Immature natural killer cell (primary cell): ENCODE results near the gene GATAD1. TPM values are rescaled to one million over a fixed set of nuclear protein-coding genes. Genes with fewer than 3 reads are reported as not detected.
"Not testable (repeated sequence)": the region's sequence is repeated elsewhere in the genome, so short reads cannot be mapped to it uniquely, and the experiment has no call there.

Experiments
- DNase-seq, 3 donors: peaks; one replicate each; pipeline ENCODE4 v3.0.0; 2022; ENCODE audit warnings: mixed read lengths in 1 of 3
- H3K27ac Mint-ChIP-seq, 6 donors: one replicate each; pipeline ENCODE4 v1.8.0; 2020; ENCODE audit warnings: mixed read lengths in 6 of 6, mild to moderate bottlenecking in 5 of 6, inconsistent platforms in 4 of 6, moderate library complexity in 3 of 6
- H3K27me3 Mint-ChIP-seq, 3 donors: one replicate each; pipeline ENCODE4 v1.8.0; 2020 to 2021; ENCODE audit warnings: low read depth in 3 of 3, mild to moderate bottlenecking in 3 of 3, mixed read lengths in 3 of 3, moderate library complexity in 3 of 3, inconsistent platforms in 1 of 3
- H3K36me3 Mint-ChIP-seq, 3 donors: one replicate each; pipeline ENCODE4 v1.8.0; 2020; ENCODE audit warnings: mixed read lengths in 3 of 3, inconsistent platforms in 2 of 3, mild to moderate bottlenecking in 2 of 3
- H3K4me1 Mint-ChIP-seq, 2 donors: one replicate each; pipeline ENCODE4 v1.8.0; 2020; ENCODE audit warnings: inconsistent platforms in 2 of 2, mild to moderate bottlenecking in 2 of 2, mixed read lengths in 2 of 2, moderate library complexity in 1 of 2
- H3K4me3 Mint-ChIP-seq, 5 donors: one replicate each; pipeline ENCODE4 v1.8.0; 2020; ENCODE audit warnings: mild to moderate bottlenecking in 5 of 5, mixed read lengths in 5 of 5, inconsistent platforms in 3 of 5, moderate library complexity in 3 of 5
- H3K9me3 Mint-ChIP-seq, 6 donors: one replicate each; pipeline ENCODE4 v1.8.0; 2020; ENCODE audit warnings: mild to moderate bottlenecking in 6 of 6, mixed read lengths in 6 of 6, inconsistent platforms in 4 of 6, moderate library complexity in 3 of 6
- polyA plus RNA-seq, 3 donors: library from polyadenylated mRNA; unstranded; fragments of 300-500 nt; fragmentation: Illumina TruSeq; gene quantifications; one replicate each; pipeline ENCODE4 v1.2.3, GENCODE V29; 2021

The GATAD1 gene
- polyA plus RNA-seq, 3 donors from 2014 or later = 9.3 to 15.0 (median 12.2) TPM

DNA sequence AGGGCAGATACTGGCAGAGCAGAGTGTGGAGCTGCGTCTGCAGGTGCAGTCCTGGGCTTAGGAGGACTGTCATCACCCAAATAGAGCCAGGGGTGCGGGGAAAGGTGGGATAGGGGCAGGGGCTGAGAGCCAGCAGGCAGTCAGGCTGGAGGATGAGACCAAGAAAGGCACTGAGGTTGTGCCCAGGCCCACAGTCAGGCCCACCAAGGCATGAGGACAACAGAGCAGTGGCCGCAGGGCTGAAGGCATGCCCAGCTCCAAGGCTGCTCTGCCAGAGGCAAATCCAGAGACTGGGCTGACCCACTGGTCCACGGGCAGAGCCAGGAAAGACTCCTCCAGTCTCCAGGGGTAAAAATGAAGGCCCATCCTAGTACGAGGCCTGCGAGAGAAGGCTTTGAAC is 24.4 kb upstream of the GATAD1 start:
- DNase-seq = no peak
- H3K27ac Mint-ChIP-seq = no peak overlapping the region
- H3K27me3 Mint-ChIP-seq = peaks cover 3 to 15% (median 12%) of the 10 kb centered on the region in 3 donors
- H3K36me3 Mint-ChIP-seq = no peaks in the 10 kb centered on the region
- peaks cover 6 to 12% of the 10 kb centered on the region in 2 donors for H3K4me1 Mint-ChIP-seq
- no peak overlapping the region for H3K4me3 Mint-ChIP-seq
- no peaks in the 10 kb centered on the region for H3K9me3 Mint-ChIP-seq

DNA sequence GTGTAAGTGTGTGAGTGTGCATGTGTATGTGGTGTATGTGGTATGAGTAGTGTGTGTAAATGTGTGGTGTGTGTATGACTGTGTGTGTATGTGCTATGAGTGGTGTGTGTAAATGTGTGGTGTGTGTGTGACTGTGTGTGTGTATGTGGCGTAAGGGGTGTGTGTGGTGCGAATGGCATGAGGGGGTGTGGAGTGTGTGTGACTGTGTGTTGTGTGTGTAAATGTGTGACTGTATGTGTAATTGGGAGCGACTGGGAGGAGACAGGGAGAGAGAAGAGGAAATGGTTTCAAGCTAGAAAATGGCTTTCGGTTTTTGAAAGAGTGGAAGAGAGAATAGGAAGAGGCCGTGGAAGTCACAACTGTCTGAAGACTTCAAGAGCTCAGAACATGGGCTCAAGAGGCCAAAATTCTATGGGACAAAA is 23.6 kb upstream of the GATAD1 start:
- Mint-ChIP-seq H3K27ac (peak overlapping the region in 1 of 6 donors; percentile 52), H3K27me3 (peaks cover 3 to 15% (median 12%) of the 10 kb centered on the region in 3 donors), H3K36me3 (no peaks in the 10 kb centered on the region), H3K4me1 (peaks cover 6 to 12% of the 10 kb centered on the region in 2 donors), H3K4me3 (peak overlapping the region; percentile 4 to 67 (median 19)), H3K9me3 (no peaks in the 10 kb centered on the region)
- DNase-seq = no peak

DNA sequence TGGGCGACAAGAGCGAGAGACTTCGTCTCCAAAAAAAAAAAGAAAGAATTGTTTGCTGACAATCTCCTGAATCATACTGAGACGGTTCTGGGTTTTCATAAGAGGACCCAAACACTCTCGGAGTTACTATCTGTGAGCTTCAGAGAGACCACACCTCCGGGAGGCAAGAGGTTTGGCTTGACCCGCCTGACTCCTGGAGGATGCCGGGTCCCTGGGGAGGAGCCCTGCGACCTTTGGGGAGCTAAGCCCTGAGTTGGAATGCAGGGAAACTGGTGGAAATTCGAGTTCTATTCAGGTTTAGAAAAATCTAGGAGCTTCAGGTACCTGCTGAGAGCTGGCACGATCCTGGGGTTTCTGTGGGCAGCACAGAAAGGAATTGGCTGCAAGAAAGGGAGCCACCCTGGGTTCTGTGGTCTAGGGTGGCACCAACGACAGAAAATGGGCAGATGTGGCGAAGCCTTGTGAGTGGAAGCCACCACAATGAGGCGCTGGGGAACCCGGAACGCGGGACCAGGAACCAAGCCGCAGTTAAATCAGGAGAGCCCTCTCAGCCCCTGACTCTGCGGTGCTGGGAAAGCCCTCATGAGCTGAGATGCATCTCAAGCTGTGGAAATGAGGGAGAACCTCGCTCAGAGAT is 21.9 kb upstream of the GATAD1 start:
- no peaks in the 10 kb centered on the region for H3K9me3 Mint-ChIP-seq
- peak overlapping the region in 1 of 5 donors; percentile 4 for H3K4me3 Mint-ChIP-seq
- H3K4me1 Mint-ChIP-seq = peaks cover 6 to 12% of the 10 kb centered on the region in 2 donors
- no peak for DNase-seq
- no peak overlapping the region for H3K27ac Mint-ChIP-seq
- peaks cover 5 to 13% (median 12%) of the 10 kb centered on the region in 3 donors for H3K27me3 Mint-ChIP-seq
- no peaks in the 10 kb centered on the region for H3K36me3 Mint-ChIP-seq

GRCh38 chr7:92427193-92427592 is 20.1 kb upstream of the GATAD1 start:
- H3K27me3 Mint-ChIP-seq = peaks cover 5 to 15% (median 7%) of the 10 kb centered on the region in 3 donors
- H3K27ac Mint-ChIP-seq = no peak overlapping the region
- H3K4me3 Mint-ChIP-seq = no peak overlapping the region
- H3K4me1 Mint-ChIP-seq = peaks cover 6 to 12% of the 10 kb centered on the region in 2 donors
- H3K9me3 Mint-ChIP-seq = no peaks in the 10 kb centered on the region
- H3K36me3 Mint-ChIP-seq = no peaks in the 10 kb centered on the region
- DNase-seq = no peak

- H3K4me1 Mint-ChIP-seq = no peaks in the 10 kb centered on the region
Measured at GRCh38 chr7:92432299-92432946, 14.9 kb upstream of the GATAD1 start.

DNA sequence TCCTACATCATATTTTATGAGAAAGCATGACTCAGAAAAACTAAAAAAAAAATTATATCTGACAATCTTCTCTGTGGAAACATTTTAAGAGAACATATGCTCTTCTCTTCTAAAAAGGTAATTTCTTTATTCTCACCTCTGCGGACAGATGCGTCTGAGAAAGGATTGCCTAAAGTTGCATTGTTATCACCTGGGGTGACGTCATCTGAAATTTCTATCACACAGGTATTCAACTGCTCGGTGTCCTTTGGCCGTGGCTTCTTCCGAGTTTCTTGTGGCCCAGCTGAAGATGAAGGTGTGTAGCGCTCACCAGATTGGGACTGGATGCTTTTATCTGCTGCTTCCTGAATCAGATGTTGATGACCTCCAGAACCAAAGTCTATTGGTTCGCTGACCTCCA is 14.3 kb upstream of the GATAD1 start:
- Mint-ChIP-seq H3K27ac (no peak overlapping the region), H3K36me3 (no peaks in the 10 kb centered on the region), H3K4me1 (no peaks in the 10 kb centered on the region), H3K27me3 (peaks cover 0 to 16% (median 2%) of the 10 kb centered on the region in 3 donors), H3K9me3 (no peaks in the 10 kb centered on the region), H3K4me3 (no peak overlapping the region)
- no peak for DNase-seq

More at GRCh38 chr7:92432299-92432946, 14.9 kb upstream of the GATAD1 start:
- DNase-seq = no peak
- no peak overlapping the region for H3K4me3 Mint-ChIP-seq
- no peak overlapping the region for H3K27ac Mint-ChIP-seq
- no peaks in the 10 kb centered on the region for H3K36me3 Mint-ChIP-seq
- peaks cover 0 to 16% (median 2%) of the 10 kb centered on the region in 3 donors for H3K27me3 Mint-ChIP-seq
- no peaks in the 10 kb centered on the region for H3K9me3 Mint-ChIP-seq

- peaks cover 0 to 13% (median 2%) of the 10 kb centered on the region in 3 donors for H3K27me3 Mint-ChIP-seq
- no peaks in the 10 kb centered on the region for H3K36me3 Mint-ChIP-seq
- H3K27ac Mint-ChIP-seq = no peak overlapping the region
- H3K9me3 Mint-ChIP-seq = no peaks in the 10 kb centered on the region
- no peak for DNase-seq
- no peak overlapping the region for H3K4me3 Mint-ChIP-seq
- H3K4me1 Mint-ChIP-seq = no peaks in the 10 kb centered on the region
Measured at GRCh38 chr7:92435542-92435941, 11.7 kb upstream of the GATAD1 start.

DNA sequence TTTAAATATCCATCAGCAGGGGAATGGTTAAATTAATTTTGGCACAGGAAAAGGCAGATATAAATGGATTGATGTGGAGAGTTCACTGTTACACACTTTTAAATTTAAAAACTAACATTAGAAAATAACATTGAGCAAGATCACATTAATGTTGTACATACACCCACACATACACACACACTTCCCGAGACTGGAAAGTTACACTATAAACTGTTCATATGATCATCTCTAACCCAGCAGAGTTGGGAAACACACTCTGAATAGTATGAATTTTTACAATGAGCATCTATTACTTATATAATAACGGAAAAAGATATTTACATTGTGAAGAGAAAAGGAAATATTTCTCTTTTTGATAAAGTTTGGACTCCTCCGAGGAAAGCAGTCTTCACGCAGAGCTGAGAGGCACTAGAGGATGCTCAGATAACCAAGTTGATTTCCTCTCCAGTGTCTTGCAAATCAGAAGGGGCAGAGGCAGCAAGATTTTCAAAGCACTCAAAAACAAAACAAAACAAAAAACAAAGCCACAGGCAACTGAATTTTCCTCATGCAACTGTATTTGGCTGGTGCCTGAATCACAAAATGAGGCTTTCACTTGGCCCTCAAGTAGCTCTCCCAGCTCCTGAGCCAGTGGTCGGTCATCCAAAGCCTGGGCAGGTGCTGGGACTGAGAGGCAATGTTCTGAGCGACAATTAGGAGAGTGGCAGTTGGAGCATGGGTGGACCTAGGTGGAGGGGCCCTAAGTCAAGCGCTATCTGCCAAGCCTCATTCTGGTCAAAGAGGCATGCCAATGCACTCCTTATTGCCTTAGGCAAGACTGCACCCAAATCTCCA is 10.5 kb upstream of the GATAD1 start:
- Mint-ChIP-seq H3K9me3 (no peaks in the 10 kb centered on the region), H3K4me3 (no peak overlapping the region), H3K36me3 (peaks cover 0 to 3% (median 0%) of the 10 kb centered on the region in 3 donors), H3K27me3 (peaks cover 0 to 11% (median 2%) of the 10 kb centered on the region in 3 donors), H3K27ac (no peak overlapping the region), H3K4me1 (no peaks in the 10 kb centered on the region)
- no peak for DNase-seq

GRCh38 chr7:92437956-92438491 is 9.3 kb upstream of the GATAD1 start:
- peaks cover 0 to 3% (median 0%) of the 10 kb centered on the region in 3 donors for H3K36me3 Mint-ChIP-seq
- peaks cover 2 to 11% (median 4%) of the 10 kb centered on the region in 3 donors for H3K27me3 Mint-ChIP-seq
- no peak overlapping the region for H3K4me3 Mint-ChIP-seq
- H3K4me1 Mint-ChIP-seq = no peaks in the 10 kb centered on the region
- no peak for DNase-seq
- H3K27ac Mint-ChIP-seq = no peak overlapping the region
- H3K9me3 Mint-ChIP-seq = no peaks in the 10 kb centered on the region

DNA sequence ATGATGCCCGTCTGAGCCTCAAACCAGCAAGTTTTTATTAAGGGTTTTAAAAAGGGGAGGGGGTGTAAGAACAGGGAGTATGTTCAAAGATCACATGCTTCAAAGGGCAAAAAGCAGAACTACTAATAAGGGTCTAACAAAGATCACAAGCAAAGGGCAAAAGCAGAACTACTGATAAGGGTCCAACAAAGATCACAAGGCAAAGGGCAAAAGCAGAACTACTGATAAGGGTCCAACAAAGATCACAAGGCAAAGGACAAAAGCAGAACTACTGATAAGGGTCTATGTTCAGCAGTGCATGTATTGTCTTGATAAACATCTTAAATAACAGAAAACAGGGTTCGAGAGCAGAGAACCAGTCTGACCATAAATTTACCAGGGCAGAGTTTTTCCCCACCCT is 4.6 kb upstream of the GATAD1 start:
- H3K27me3 Mint-ChIP-seq, H3K4me3 Mint-ChIP-seq: not testable (repeated sequence)

DNA sequence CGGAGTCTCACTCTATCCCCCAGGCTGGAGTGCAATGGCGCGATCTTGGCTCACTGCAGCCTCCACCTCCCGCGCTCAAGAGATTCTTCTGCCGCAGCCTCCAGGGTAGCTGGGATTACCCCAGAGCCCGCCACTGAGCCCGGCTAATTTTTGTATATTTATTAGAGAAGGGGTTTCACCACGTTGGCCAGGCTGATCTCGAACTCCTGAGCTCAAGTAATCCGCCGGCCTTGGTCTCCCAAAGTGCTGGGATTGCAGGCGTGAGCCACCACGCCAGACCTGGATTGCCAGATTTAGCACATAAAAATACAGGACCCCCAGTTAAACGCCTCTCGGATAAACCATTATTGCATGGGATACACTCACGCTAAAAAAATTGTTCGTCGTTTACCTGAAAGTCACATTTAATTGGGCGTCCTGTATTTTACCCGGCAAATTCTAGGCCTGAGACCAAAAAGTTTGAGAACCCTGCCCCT is 375 bp upstream of the GATAD1 start:
- Mint-ChIP-seq H3K36me3 (peaks cover 5 to 10% (median 5%) of the 10 kb centered on the region in 3 donors), H3K4me3 (peak overlapping the region; percentile 76 to 96 (median 89))
- DNase-seq = no peak

More for the DNA sequence above, 4.6 kb upstream of the GATAD1 start:
- H3K4me1 Mint-ChIP-seq, H3K27ac Mint-ChIP-seq, H3K36me3 Mint-ChIP-seq, H3K9me3 Mint-ChIP-seq, DNase-seq: not testable (repeated sequence)

GRCh38 chr7:92448205-92448747 is 994 bp downstream of the GATAD1 start:
- peaks cover 0 to 4% (median 4%) of the 10 kb centered on the region in 3 donors for H3K27me3 Mint-ChIP-seq
- H3K9me3 Mint-ChIP-seq = no peaks in the 10 kb centered on the region
- peak; percentile 59 to 68 (median 67) for DNase-seq
- peaks cover 7 to 10% (median 7%) of the 10 kb centered on the region in 3 donors for H3K36me3 Mint-ChIP-seq
- H3K4me1 Mint-ChIP-seq = peaks cover 16 to 25% of the 10 kb centered on the region in 2 donors
- peak overlapping the region; percentile 93 to 98 (median 96) for H3K27ac Mint-ChIP-seq
- H3K4me3 Mint-ChIP-seq = peak overlapping the region; percentile 87 to 98 (median 95)

More for the DNA sequence above, 375 bp upstream of the GATAD1 start:
- Mint-ChIP-seq H3K9me3 (no peaks in the 10 kb centered on the region), H3K27ac (peak overlapping the region; percentile 86 to 94 (median 92)), H3K4me1 (peaks cover 16 to 25% of the 10 kb centered on the region in 2 donors), H3K27me3 (peaks cover 0 to 7% (median 4%) of the 10 kb centered on the region in 3 donors)

GRCh38 chr7:92451645-92452044 is 4.4 kb downstream of the GATAD1 start:
- Mint-ChIP-seq H3K27me3 (peaks cover 0 to 4% (median 4%) of the 10 kb centered on the region in 3 donors), H3K36me3 (peaks cover 11 to 30% (median 19%) of the 10 kb centered on the region in 3 donors), H3K9me3 (no peaks in the 10 kb centered on the region), H3K27ac (no peak overlapping the region), H3K4me3 (no peak overlapping the region), H3K4me1 (peaks cover 14 to 21% of the 10 kb centered on the region in 2 donors)
- no peak for DNase-seq
